Measurements from ENCODE around the gene DOCK9.

The DOCK9 gene

DNA sequence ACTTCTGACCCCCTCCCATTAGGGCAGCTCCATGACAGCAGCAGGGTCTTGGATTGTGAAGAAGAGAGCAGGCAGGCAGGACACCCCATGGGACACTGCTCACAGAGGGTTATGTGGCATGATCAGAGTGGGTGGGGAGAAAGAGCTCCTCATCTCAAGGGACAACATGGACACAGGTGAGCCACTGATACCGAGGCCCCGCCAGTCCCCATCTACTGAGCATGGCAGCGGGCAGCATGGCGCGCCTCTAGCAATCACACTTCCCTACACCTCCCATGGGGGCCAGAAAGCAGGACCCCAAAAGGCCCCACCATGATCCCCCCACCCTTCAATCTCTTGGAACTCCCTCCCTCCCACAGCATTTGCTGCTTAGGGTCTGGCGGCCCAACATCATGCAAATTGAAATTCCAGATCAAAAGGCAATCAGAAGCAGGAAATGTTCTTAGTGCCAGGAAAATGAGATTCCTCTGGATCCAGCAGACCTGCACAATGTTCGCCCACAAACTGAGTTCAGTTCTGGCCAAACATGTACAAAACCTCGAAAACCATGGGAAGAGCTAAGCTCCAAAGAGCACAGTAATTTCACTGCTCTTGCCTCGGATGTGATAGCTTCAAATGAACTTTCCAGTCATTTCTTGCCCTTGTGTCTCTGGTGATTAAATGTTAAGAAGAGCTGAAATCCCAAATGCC is 14.8 kb downstream of the DOCK9 start:
- H3K9ac ChIP-seq (ENCODE audit: low read depth in 1 of 2, low read length in 2 of 2) = no peak overlapping the region
- H3K36me3 ChIP-seq (ENCODE audit: control insufficient read depth in 1 of 2, insufficient read depth in 2 of 2, low read length in 2 of 2) = no peaks in the 10 kb centered on the region
- no peaks in the 10 kb centered on the region for H3K27me3 ChIP-seq (ENCODE audit: control insufficient read depth in 1 of 2, insufficient read depth in 2 of 2, low read length in 2 of 2)
- no peak overlapping the region for H3K4me3 ChIP-seq (ENCODE audit: low read depth in 1 of 2, low read length in 2 of 2)
- H3K4me1 ChIP-seq (ENCODE audit: control insufficient read depth in 1 of 2, insufficient read depth in 2 of 2, low read length in 2 of 2) = peaks cover 0 to 8% of the 10 kb centered on the region in 2 donors
- no peaks in the 10 kb centered on the region for H3K9me3 ChIP-seq (ENCODE audit: control insufficient read depth in 1 of 2, low read length in 2 of 2)
- no peak overlapping the region for H3K27ac ChIP-seq (ENCODE audit: low read depth, low read length)

DNA sequence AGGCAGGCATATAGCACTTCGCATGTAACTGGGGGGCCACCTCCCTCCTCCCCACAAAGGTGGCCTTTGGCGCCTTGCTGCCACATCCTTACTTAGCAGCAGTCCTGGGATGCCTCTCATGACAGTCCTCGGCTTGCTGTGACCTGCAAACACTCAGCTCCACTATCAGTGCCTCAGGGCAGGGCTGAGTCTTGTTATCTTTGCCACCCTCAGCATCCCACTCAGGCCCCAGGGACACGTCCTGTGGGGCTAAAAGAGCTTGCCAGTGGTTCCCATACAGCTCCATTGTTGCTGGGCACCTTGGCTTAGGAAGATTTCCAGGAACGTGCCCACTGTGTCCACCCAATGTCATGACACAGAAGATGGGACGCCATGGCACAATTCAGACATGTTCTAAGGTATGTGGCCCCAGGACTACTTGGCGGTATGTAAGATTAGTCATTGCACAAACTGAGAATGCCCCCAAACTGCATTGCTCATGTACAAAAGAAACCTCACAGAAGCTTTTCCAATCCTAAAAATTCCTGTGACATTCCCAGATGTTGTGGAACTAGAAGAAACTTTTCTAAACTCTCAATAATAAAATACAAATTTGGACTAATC is 16.3 kb downstream of the DOCK9 start:
- Histone ChIP-seq H3K4me1 (ENCODE audit: control insufficient read depth in 1 of 2, insufficient read depth in 2 of 2, low read length in 2 of 2) (peaks cover 0 to 8% of the 10 kb centered on the region in 2 donors), H3K36me3 (ENCODE audit: control insufficient read depth in 1 of 2, insufficient read depth in 2 of 2, low read length in 2 of 2) (no peaks in the 10 kb centered on the region), H3K4me3 (ENCODE audit: low read depth in 1 of 2, low read length in 2 of 2) (no peak overlapping the region), H3K9me3 (ENCODE audit: control insufficient read depth in 1 of 2, low read length in 2 of 2) (no peaks in the 10 kb centered on the region), H3K27me3 (ENCODE audit: control insufficient read depth in 1 of 2, insufficient read depth in 2 of 2, low read length in 2 of 2) (no peaks in the 10 kb centered on the region), H3K27ac (ENCODE audit: low read depth, low read length) (no peak overlapping the region), H3K9ac (ENCODE audit: low read depth in 1 of 2, low read length in 2 of 2) (no peak overlapping the region)

DNA sequence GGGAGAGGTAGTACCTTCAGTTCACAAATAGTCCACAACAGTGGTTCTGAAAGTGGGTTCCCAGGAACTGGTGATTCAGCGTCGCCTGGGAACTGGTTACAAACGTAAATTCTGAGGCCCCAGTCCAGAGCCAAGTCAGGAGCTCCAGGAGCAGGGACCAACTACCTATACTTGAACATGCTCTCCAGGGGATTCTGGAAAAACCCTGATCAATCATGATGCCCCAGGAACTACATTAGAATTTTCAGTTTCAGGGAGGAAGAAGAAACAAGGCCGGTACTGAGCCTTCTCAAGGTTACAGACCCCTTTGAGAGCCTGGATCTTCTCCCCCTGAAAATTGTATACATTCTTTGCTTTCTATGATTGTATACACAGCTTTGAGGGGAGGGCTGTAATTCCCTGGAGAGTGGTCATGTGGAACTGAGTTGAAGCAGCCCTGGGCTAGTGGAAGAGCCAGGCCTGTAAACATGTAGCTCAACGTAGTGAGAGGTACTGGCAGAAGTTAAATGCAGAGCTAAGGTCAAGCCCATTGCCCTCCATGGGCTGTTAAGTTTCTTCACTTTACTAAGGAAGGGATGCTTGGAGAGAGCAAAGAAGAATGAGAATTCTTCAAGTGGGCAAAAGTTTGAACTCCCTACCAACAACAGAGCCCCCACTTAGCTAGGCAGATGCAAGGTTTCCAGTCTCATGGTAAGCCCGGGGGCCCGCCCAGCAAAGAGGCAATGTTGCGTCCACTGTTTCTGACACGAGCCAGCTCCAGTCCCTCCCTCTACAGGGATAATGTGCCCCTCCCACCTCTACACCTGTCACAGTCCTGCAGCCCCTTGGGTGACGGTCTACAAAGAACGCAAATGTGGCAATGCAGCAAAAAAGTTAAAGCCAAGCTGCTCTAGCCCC is 17.0 kb downstream of the DOCK9 start:
- no peak overlapping the region for H3K4me3 ChIP-seq (ENCODE audit: low read depth in 1 of 2, low read length in 2 of 2)
- H3K4me1 ChIP-seq (ENCODE audit: control insufficient read depth in 1 of 2, insufficient read depth in 2 of 2, low read length in 2 of 2) = peaks cover 0 to 8% of the 10 kb centered on the region in 2 donors
- no peak overlapping the region for H3K27ac ChIP-seq (ENCODE audit: low read depth, low read length)
- no peak overlapping the region for H3K9ac ChIP-seq (ENCODE audit: low read depth in 1 of 2, low read length in 2 of 2)
- no peaks in the 10 kb centered on the region for H3K27me3 ChIP-seq (ENCODE audit: control insufficient read depth in 1 of 2, insufficient read depth in 2 of 2, low read length in 2 of 2)
- no peaks in the 10 kb centered on the region for H3K36me3 ChIP-seq (ENCODE audit: control insufficient read depth in 1 of 2, insufficient read depth in 2 of 2, low read length in 2 of 2)
- no peaks in the 10 kb centered on the region for H3K9me3 ChIP-seq (ENCODE audit: control insufficient read depth in 1 of 2, low read length in 2 of 2)

GRCh38 chr13:98959786-98960605 is 17.9 kb downstream of the DOCK9 start:
- Histone ChIP-seq H3K9ac (ENCODE audit: low read depth in 1 of 2, low read length in 2 of 2) (no peak overlapping the region), H3K4me3 (ENCODE audit: low read depth in 1 of 2, low read length in 2 of 2) (no peak overlapping the region), H3K4me1 (ENCODE audit: control insufficient read depth in 1 of 2, insufficient read depth in 2 of 2, low read length in 2 of 2) (peaks cover 0 to 8% of the 10 kb centered on the region in 2 donors), H3K9me3 (ENCODE audit: control insufficient read depth in 1 of 2, low read length in 2 of 2) (no peaks in the 10 kb centered on the region), H3K27ac (ENCODE audit: low read depth, low read length) (no peak overlapping the region), H3K36me3 (ENCODE audit: control insufficient read depth in 1 of 2, insufficient read depth in 2 of 2, low read length in 2 of 2) (no peaks in the 10 kb centered on the region), H3K27me3 (ENCODE audit: control insufficient read depth in 1 of 2, insufficient read depth in 2 of 2, low read length in 2 of 2) (no peaks in the 10 kb centered on the region)

DNA sequence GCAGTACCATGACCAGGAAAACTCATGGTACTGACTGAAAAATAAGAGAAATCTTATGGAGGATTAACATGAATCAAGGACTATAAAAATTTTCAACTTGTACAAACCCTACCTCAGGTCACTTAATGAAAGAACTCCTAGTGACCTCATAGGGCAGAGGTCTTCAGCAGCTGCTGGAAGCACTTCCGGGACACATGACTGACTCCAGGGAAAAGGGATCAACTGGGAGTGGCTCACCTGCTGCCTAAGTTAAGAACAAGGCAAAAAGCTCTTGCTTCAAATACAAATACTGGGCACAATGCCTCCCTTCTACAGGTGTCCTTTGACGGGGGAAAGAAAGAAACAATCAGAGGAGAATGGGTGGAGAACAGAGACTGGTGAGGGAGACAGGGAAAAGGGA is 18.6 kb downstream of the DOCK9 start:
- Histone ChIP-seq H3K36me3 (ENCODE audit: control insufficient read depth in 1 of 2, insufficient read depth in 2 of 2, low read length in 2 of 2) (no peaks in the 10 kb centered on the region), H3K9ac (ENCODE audit: low read depth in 1 of 2, low read length in 2 of 2) (no peak overlapping the region)

DNA sequence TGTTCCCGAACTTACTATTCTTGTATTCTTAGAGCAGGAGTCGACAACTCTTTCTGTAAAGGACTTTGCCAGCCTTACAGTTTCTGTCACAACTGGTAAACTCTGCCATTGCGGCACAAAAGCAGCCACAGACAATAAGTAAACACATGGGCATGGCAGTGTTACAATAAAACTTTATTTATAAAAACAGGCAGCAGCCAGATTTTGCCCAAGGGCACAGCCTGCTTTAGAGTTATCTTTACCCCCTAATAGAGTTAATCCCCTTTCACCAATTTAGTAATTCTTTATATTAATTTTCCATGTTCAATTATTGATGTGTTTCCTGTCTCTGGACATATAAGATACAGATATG is 19.4 kb downstream of the DOCK9 start:
- H3K27me3 ChIP-seq (ENCODE audit: control insufficient read depth in 1 of 2, insufficient read depth in 2 of 2, low read length in 2 of 2) = no peaks in the 10 kb centered on the region
- H3K27ac ChIP-seq (ENCODE audit: low read depth, low read length) = no peak overlapping the region
- H3K9me3 ChIP-seq (ENCODE audit: control insufficient read depth in 1 of 2, low read length in 2 of 2) = no peaks in the 10 kb centered on the region
- no peaks in the 10 kb centered on the region for H3K36me3 ChIP-seq (ENCODE audit: control insufficient read depth in 1 of 2, insufficient read depth in 2 of 2, low read length in 2 of 2)
- no peak overlapping the region for H3K9ac ChIP-seq (ENCODE audit: low read depth in 1 of 2, low read length in 2 of 2)
- no peak overlapping the region for H3K4me3 ChIP-seq (ENCODE audit: low read depth in 1 of 2, low read length in 2 of 2)
- H3K4me1 ChIP-seq (ENCODE audit: control insufficient read depth in 1 of 2, insufficient read depth in 2 of 2, low read length in 2 of 2) = peaks cover 0 to 8% of the 10 kb centered on the region in 2 donors

More for the DNA sequence above, 18.6 kb downstream of the DOCK9 start:
- H3K9me3 ChIP-seq (ENCODE audit: control insufficient read depth in 1 of 2, low read length in 2 of 2) = no peaks in the 10 kb centered on the region
- H3K27me3 ChIP-seq (ENCODE audit: control insufficient read depth in 1 of 2, insufficient read depth in 2 of 2, low read length in 2 of 2) = no peaks in the 10 kb centered on the region
- no peak overlapping the region for H3K4me3 ChIP-seq (ENCODE audit: low read depth in 1 of 2, low read length in 2 of 2)
- peaks cover 0 to 8% of the 10 kb centered on the region in 2 donors for H3K4me1 ChIP-seq (ENCODE audit: control insufficient read depth in 1 of 2, insufficient read depth in 2 of 2, low read length in 2 of 2)
- H3K27ac ChIP-seq (ENCODE audit: low read depth, low read length) = no peak overlapping the region

DNA sequence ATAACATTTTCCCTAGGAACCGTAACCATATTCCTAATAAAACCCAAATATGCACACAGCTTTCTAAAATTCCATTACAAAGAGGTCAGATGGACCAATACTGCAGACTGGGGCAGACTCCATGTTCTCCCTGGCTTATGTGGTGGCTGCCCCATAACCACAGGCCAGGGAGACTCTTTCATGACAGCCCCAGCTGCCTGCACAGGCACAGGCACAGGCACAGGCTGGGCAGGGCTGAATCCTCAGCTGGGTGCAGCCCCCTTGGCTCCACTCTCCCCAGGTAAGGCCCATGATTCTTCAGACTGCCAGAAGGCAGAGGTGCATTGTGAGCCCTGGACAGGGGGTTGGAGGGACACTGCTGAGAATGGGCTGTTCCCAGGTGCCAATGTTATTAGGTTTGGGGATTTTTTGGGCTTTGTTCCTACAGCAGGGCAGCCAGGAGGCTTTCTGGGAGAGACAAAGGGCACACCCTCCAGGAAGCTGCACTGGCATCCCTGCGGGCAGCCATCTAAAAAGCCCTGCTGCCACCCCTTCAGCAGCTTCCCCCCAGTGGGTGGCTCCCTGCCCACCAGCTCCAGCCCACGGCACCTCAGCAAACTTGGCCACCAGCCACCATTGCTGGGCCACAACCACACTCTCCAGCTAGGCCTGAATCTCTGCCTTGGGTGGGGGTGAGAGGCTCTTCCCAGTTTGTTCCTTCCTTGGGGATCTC is 20.0 kb downstream of the DOCK9 start:
- Histone ChIP-seq H3K4me1 (ENCODE audit: control insufficient read depth in 1 of 2, insufficient read depth in 2 of 2, low read length in 2 of 2) (peaks cover 0 to 8% of the 10 kb centered on the region in 2 donors), H3K27ac (ENCODE audit: low read depth, low read length) (no peak overlapping the region), H3K4me3 (ENCODE audit: low read depth in 1 of 2, low read length in 2 of 2) (no peak overlapping the region), H3K27me3 (ENCODE audit: control insufficient read depth in 1 of 2, insufficient read depth in 2 of 2, low read length in 2 of 2) (no peaks in the 10 kb centered on the region), H3K9me3 (ENCODE audit: control insufficient read depth in 1 of 2, low read length in 2 of 2) (no peaks in the 10 kb centered on the region), H3K9ac (ENCODE audit: low read depth in 1 of 2, low read length in 2 of 2) (no peak overlapping the region), H3K36me3 (ENCODE audit: control insufficient read depth in 1 of 2, insufficient read depth in 2 of 2, low read length in 2 of 2) (no peaks in the 10 kb centered on the region)

GRCh38 chr13:98955336-98955735 is 22.5 kb downstream of the DOCK9 start:
- H3K4me1 ChIP-seq (ENCODE audit: control insufficient read depth in 1 of 2, insufficient read depth in 2 of 2, low read length in 2 of 2) = peaks cover 0 to 8% of the 10 kb centered on the region in 2 donors
- H3K9ac ChIP-seq (ENCODE audit: low read depth in 1 of 2, low read length in 2 of 2) = no peak overlapping the region
- H3K27me3 ChIP-seq (ENCODE audit: control insufficient read depth in 1 of 2, insufficient read depth in 2 of 2, low read length in 2 of 2) = no peaks in the 10 kb centered on the region
- no peak overlapping the region for H3K27ac ChIP-seq (ENCODE audit: low read depth, low read length)
- H3K9me3 ChIP-seq (ENCODE audit: control insufficient read depth in 1 of 2, low read length in 2 of 2) = no peaks in the 10 kb centered on the region
- no peak overlapping the region for H3K4me3 ChIP-seq (ENCODE audit: low read depth in 1 of 2, low read length in 2 of 2)
- H3K36me3 ChIP-seq (ENCODE audit: control insufficient read depth in 1 of 2, insufficient read depth in 2 of 2, low read length in 2 of 2) = no peaks in the 10 kb centered on the region

DNA sequence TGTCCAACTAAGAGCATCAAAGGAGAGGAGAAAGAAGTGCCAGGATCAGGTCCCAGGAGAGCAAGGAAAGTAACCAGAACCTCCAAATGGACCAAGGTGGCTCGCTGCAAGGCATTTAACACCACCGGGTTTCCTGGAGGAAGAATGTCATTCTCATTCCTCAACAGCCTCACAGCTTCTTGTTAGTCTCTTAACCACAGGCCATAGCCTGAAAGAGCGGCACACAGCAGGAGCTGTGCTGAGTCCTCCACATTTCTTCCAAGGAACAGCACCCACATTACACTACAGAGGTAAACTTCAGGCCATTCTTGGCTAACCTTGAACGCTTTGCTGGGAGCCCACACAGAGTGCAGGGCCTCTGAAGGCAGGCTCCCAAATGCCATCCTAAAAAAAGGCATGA is 23.6 kb downstream of the DOCK9 start:
- Histone ChIP-seq H3K9me3 (ENCODE audit: control insufficient read depth in 1 of 2, low read length in 2 of 2) (no peaks in the 10 kb centered on the region), H3K27me3 (ENCODE audit: control insufficient read depth in 1 of 2, insufficient read depth in 2 of 2, low read length in 2 of 2) (no peaks in the 10 kb centered on the region), H3K9ac (ENCODE audit: low read depth in 1 of 2, low read length in 2 of 2) (no peak overlapping the region), H3K4me1 (ENCODE audit: control insufficient read depth in 1 of 2, insufficient read depth in 2 of 2, low read length in 2 of 2) (peaks cover 0 to 3% of the 10 kb centered on the region in 2 donors), H3K27ac (ENCODE audit: low read depth, low read length) (no peak overlapping the region), H3K4me3 (ENCODE audit: low read depth in 1 of 2, low read length in 2 of 2) (no peak overlapping the region), H3K36me3 (ENCODE audit: control insufficient read depth in 1 of 2, insufficient read depth in 2 of 2, low read length in 2 of 2) (no peaks in the 10 kb centered on the region)

All from duodenal mucosa (tissue), 2 donors.